ENCODE measurements around the gene MTERF4. TPM values are rescaled to one million over a fixed set of nuclear protein-coding genes. Genes with fewer than 3 reads are reported as not detected.

MTERF4 gene
- total RNA-seq, 1 donor from 2014 or later = 35.5 TPM

DNA sequence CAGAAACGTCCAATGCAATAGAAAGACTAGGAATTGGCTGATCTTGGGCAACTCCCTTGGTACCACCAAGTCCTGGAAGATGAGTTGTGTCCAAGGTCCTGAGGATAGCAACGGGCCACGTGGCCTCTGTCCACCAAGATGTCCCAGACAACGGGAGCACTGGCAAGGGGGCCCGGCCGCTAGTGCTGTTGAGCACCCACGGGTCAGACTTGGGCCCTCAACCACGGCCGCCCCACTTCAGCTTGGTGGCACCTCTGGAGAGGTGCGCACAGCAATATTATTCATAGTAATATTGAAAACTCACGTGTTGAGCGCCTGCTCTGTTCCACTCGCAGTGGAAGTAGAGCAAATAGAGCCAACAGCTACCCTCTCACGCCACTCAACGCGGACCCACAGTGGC is 28.2 kb upstream of the MTERF4 start:
- no peaks in the 10 kb centered on the region for H3K36me3 ChIP-seq (ENCODE audit: control insufficient read depth, insufficient read depth, low read length)
- no peak for FAIRE-seq
- DNase-seq (ENCODE audit: low read depth) = no peak

DNA sequence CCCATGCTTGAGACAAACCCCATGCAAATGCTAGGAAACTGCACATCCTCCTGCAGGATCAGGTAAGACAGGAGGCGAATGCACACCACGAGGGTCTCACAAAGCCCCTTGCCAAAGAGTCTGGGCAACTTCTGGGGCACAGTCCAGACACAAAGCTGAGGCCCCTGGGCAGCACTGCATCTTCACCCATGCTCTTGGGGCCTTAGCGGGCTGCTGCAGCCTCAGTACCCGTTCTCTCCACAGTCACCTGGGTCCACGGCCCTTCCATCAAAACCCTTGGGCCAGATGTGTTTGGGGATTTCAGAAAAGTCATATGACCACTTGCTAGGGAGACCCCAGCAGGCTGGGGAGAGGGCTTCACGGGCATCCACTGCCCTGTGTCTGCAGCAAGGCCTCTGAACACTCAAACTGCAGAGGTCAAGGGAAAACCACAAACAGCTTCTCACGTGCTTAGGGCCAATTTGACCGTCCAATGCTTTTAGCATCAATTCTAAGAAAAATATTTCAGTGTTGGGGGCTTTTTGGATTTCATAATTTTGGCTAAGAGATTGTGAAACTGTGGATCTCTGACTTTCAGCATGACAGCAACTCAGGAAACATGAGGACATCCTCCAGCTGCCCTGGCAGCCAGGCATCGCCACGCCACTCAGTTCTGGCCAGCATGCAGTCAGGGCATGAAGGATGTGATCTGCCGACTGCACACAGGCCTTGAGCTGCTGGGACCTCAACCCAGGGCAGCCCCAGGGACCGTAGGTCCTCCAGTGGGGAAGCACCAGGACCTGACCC is 27.2 kb upstream of the MTERF4 start:
- FAIRE-seq = no peak
- no peaks in the 10 kb centered on the region for H3K36me3 ChIP-seq (ENCODE audit: control insufficient read depth, insufficient read depth, low read length)

More for the DNA sequence above, 28.2 kb upstream of the MTERF4 start:
- H3K27me3 ChIP-seq (ENCODE audit: control insufficient read depth, insufficient read depth, low read length) = no peaks in the 10 kb centered on the region
- H3K4me3 ChIP-seq (ENCODE audit: low read depth, low read length) = no peak overlapping the region
- TF ChIP-seq, protein P1, sequence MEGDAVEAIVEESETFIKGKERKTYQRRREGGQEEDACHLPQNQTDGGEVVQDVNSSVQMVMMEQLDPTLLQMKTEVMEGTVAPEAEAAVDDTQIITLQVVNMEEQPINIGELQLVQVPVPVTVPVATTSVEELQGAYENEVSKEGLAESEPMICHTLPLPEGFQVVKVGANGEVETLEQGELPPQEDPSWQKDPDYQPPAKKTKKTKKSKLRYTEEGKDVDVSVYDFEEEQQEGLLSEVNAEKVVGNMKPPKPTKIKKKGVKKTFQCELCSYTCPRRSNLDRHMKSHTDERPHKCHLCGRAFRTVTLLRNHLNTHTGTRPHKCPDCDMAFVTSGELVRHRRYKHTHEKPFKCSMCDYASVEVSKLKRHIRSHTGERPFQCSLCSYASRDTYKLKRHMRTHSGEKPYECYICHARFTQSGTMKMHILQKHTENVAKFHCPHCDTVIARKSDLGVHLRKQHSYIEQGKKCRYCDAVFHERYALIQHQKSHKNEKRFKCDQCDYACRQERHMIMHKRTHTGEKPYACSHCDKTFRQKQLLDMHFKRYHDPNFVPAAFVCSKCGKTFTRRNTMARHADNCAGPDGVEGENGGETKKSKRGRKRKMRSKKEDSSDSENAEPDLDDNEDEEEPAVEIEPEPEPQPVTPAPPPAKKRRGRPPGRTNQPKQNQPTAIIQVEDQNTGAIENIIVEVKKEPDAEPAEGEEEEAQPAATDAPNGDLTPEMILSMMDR (IDR thresholded peaks at IDR 0.05; ENCODE audit: insufficient read depth, low read length, severe bottlenecking) = no peak

DNA sequence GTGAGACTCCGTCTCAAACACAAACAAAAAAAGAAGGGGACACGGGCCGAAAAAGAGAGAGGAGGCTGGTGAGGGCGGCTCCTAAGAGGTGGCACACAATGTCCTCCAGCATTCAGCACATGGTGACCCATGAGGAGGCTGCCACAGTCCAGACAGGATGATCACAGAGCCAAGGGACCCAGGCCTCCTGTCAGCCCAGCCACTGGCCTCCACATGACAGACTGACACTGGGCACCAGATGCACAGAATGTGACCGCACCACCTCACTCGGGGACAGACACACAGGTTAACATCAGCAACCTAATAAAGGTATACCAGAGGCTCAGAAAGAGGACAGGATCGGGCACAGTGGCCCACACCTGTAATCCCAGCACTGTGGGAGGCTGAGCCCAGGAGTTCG is 26.2 kb upstream of the MTERF4 start:
- no peak for DNase-seq (ENCODE audit: low read depth)
- H3K36me3 ChIP-seq (ENCODE audit: control insufficient read depth, insufficient read depth, low read length) = no peaks in the 10 kb centered on the region
- no peak for FAIRE-seq

More for the DNA sequence above, 27.2 kb upstream of the MTERF4 start:
- TF ChIP-seq, protein P1 (IDR thresholded peaks at IDR 0.05; ENCODE audit: insufficient read depth, low read length, severe bottlenecking) = no peak
- Histone ChIP-seq H3K4me3 (ENCODE audit: low read depth, low read length) (no peak overlapping the region), H3K27me3 (ENCODE audit: control insufficient read depth, insufficient read depth, low read length) (no peaks in the 10 kb centered on the region)
- DNase-seq (ENCODE audit: low read depth) = no peak

DNA sequence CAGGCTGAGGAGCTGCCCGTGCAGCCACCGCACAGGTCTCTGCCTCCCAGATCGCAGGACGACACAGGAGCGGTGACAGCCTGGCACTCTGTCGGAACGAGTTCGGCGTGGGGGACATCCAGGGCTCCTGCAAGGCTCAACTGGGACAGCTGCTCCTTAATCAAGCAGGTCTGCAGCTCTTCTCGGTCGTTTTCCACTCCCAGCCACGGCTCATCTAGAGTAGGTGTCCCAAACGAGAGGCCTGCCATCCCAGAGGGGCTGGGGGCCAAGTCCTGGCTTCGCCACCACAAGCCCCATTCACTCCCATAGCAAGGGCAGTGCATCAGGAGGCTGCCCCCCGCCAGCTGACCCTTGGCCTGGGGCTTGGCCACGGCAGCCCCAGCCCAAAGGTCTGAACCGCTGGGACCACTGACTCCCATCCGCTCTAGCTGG is 24.7 kb upstream of the MTERF4 start:
- FAIRE-seq (no peak), DNase-seq (ENCODE audit: low read depth) (no peak)
- no peaks in the 10 kb centered on the region for H3K36me3 ChIP-seq (ENCODE audit: control insufficient read depth, insufficient read depth, low read length)
- H3K4me3 ChIP-seq (ENCODE audit: low read depth, low read length) = no peak overlapping the region
- TF ChIP-seq, protein P1 (IDR thresholded peaks at IDR 0.05; ENCODE audit: insufficient read depth, low read length, severe bottlenecking) = no peak
- H3K27me3 ChIP-seq (ENCODE audit: control insufficient read depth, insufficient read depth, low read length) = no peaks in the 10 kb centered on the region

More for the DNA sequence above, 26.2 kb upstream of the MTERF4 start:
- TF ChIP-seq, protein P1 (IDR thresholded peaks at IDR 0.05; ENCODE audit: insufficient read depth, low read length, severe bottlenecking) = no peak
- Histone ChIP-seq H3K27me3 (ENCODE audit: control insufficient read depth, insufficient read depth, low read length) (no peaks in the 10 kb centered on the region), H3K4me3 (ENCODE audit: low read depth, low read length) (no peak overlapping the region)

DNA sequence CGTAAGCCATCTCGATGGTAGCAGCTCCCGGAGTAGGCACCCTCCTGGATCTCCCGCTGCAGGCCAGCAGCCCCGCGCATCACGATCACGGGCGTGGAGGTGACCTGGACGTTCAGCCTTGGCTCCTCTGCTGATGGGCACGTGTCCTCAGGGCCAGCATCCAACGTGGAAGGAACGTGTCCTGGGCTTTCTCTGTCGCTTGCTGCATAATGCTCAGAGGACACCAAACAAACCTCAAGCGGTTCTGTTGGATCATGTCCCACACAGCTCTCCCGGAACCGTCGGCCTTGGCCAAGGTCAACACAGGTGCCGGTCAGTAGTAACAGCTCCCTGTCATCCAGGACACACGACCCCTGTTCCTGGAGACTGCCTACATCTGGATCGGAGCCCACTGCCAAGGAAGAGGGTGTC is 24.1 kb upstream of the MTERF4 start:
- Histone ChIP-seq H3K36me3 (ENCODE audit: control insufficient read depth, insufficient read depth, low read length) (no peaks in the 10 kb centered on the region), H3K27me3 (ENCODE audit: control insufficient read depth, insufficient read depth, low read length) (no peaks in the 10 kb centered on the region), H3K4me3 (ENCODE audit: low read depth, low read length) (no peak overlapping the region)
- peak; percentile 62 for FAIRE-seq
- TF ChIP-seq, protein P1 (IDR thresholded peaks at IDR 0.05; ENCODE audit: insufficient read depth, low read length, severe bottlenecking) = no peak
- no peak for DNase-seq (ENCODE audit: low read depth)
